NT2/D1 (cell line): ENCODE results near the gene MAD1L1.
"Not testable (repeated sequence)": the region's sequence is repeated elsewhere in the genome, so short reads cannot be mapped to it uniquely, and the experiment has no call there.

Experiments
- DNase-seq: peaks from one replicate; pipeline ENCODE4 v3.0.0-alpha.2; 2011; ENCODE audit warnings: low read depth, low spot score
- H3K27me3 ChIP-seq: 2 replicates; pipeline ENCODE4 v1.6.0; 2011; ENCODE audit warnings: mild to moderate bottlenecking; ENCODE audit not compliant: insufficient read length, insufficient read depth
- H3K36me3 ChIP-seq: 2 replicates; pipeline ENCODE4 v1.6.1; 2011; ENCODE audit warnings: mild to moderate bottlenecking, low read length, mixed read lengths; ENCODE audit not compliant: insufficient read depth, insufficient read length
- H3K4me1 ChIP-seq: 2 replicates; pipeline ENCODE4 v1.5.1; 2011; ENCODE audit not compliant: insufficient read depth, insufficient read length
- H3K4me3 ChIP-seq: 2 replicates; pipeline ENCODE4 v1.5.1; 2011; ENCODE audit warnings: low read depth; ENCODE audit not compliant: insufficient read length
- H3K9ac ChIP-seq: 2 replicates; pipeline ENCODE4 v1.6.0; 2011; ENCODE audit warnings: low read depth; ENCODE audit not compliant: insufficient read length
- H3K9me3 ChIP-seq: 2 replicates; pipeline ENCODE4 v1.5.1; 2011; ENCODE audit warnings: mild to moderate bottlenecking, low read length; ENCODE audit not compliant: insufficient read depth
- SUZ12 ChIP-seq: IDR thresholded peaks from 2 replicates; pipeline ENCODE4 v1.6.1; 2011; ENCODE audit not compliant: insufficient read length, insufficient read depth; ENCODE audit errors: extremely low read depth
- YY1 ChIP-seq: IDR thresholded peaks from 2 replicates; pipeline ENCODE4 v1.6.1; 2011; ENCODE audit not compliant: insufficient read length, insufficient read depth
- ZNF274 ChIP-seq: IDR thresholded peaks from 2 replicates; pipeline ENCODE4 v1.6.1; 2011; ENCODE audit warnings: mild to moderate bottlenecking, low read depth, low read length

The MAD1L1 gene

DNA sequence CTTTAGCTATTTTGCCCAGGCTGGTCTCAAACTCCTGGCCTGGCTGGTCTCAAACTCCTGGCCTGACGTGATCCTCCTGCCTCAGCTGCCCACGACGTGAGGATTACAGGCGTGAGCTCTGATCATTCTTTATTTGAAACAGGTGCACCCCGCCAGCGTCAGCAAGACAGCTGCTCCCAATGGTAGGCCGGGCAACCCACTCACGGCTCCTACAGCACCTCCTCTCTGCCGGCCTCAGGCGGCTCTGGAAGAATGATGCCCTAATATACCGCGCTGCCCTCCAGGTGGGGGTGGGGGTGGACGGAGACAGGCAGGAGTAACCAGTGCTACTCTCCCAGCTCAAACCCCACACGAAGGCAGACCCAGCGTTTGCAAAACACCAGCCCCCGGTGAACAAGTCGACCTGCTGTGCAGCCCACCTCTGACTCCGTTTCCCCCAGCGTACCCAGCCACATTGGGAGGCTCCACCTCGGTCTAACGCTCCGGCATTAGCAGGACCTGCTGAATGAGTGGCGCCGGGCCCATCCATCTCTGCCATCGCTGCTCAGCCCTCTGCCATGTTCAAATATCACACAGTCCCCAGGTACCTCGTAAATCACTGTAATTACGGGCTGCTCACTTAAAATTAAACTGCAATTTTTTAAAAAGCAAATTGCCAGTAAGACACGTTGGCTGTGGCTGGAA, 414.0 kb downstream of the MAD1L1 start:
- Histone ChIP-seq H3K9ac (no peak overlapping the region), H3K4me1 (peaks cover 15% of the 10 kb centered on the region)

GRCh38 chr7:1817061-1817712, 415.6 kb downstream of the MAD1L1 start:
- no peak for DNase-seq
- Histone ChIP-seq H3K4me3 (no peak overlapping the region), H3K9me3 (no peaks in the 10 kb centered on the region), H3K9ac (no peak overlapping the region), H3K36me3 (no peaks in the 10 kb centered on the region), H3K27me3 (no peaks in the 10 kb centered on the region), H3K4me1 (peaks cover 15% of the 10 kb centered on the region)
- TF ChIP-seq ZNF274 (no peak), YY1 (no peak), SUZ12 (no peak)

More for the DNA sequence above, 414.0 kb downstream of the MAD1L1 start:
- H3K9me3 ChIP-seq = no peaks in the 10 kb centered on the region
- TF ChIP-seq YY1 (no peak), SUZ12 (no peak), ZNF274 (no peak)
- no peak overlapping the region for H3K4me3 ChIP-seq
- DNase-seq = no peak
- H3K27me3 ChIP-seq = no peaks in the 10 kb centered on the region
- no peaks in the 10 kb centered on the region for H3K36me3 ChIP-seq

GRCh38 chr7:1816451-1816850, 416.3 kb downstream of the MAD1L1 start:
- H3K4me1 ChIP-seq = peaks cover 15% of the 10 kb centered on the region
- DNase-seq, H3K27me3 ChIP-seq, H3K36me3 ChIP-seq, H3K9ac ChIP-seq, H3K4me3 ChIP-seq, H3K9me3 ChIP-seq: not testable (repeated sequence)

- H3K36me3 ChIP-seq, H3K4me3 ChIP-seq, H3K27me3 ChIP-seq, DNase-seq, H3K9ac ChIP-seq, H3K9me3 ChIP-seq: not testable (repeated sequence)
- H3K4me1 ChIP-seq = peaks cover 15% of the 10 kb centered on the region
Observed at GRCh38 chr7:1815551-1816281, 417.0 kb downstream of the MAD1L1 start.

GRCh38 chr7:1815051-1815481, 417.7 kb downstream of the MAD1L1 start:
- Histone ChIP-seq H3K9me3 (no peaks in the 10 kb centered on the region), H3K27me3 (no peaks in the 10 kb centered on the region), H3K9ac (no peak overlapping the region), H3K4me1 (peaks cover 15% of the 10 kb centered on the region), H3K4me3 (no peak overlapping the region), H3K36me3 (no peaks in the 10 kb centered on the region)
- no peak for DNase-seq
- TF ChIP-seq SUZ12 (no peak), YY1 (no peak), ZNF274 (no peak)

GRCh38 chr7:1814089-1814811, 418.5 kb downstream of the MAD1L1 start:
- H3K27me3 ChIP-seq = no peaks in the 10 kb centered on the region
- H3K4me3 ChIP-seq = no peak overlapping the region
- H3K9ac ChIP-seq = no peak overlapping the region
- H3K9me3 ChIP-seq = no peaks in the 10 kb centered on the region
- no peak for DNase-seq
- TF ChIP-seq SUZ12 = no peak
- no peak for TF ChIP-seq YY1
- no peak for TF ChIP-seq ZNF274
- no peaks in the 10 kb centered on the region for H3K36me3 ChIP-seq
- peaks cover 15% of the 10 kb centered on the region for H3K4me1 ChIP-seq

- Histone ChIP-seq H3K4me3 (no peak overlapping the region), H3K36me3 (no peaks in the 10 kb centered on the region), H3K9ac (peak overlapping the region; percentile 50), H3K4me1 (peaks cover 15% of the 10 kb centered on the region), H3K27me3 (no peaks in the 10 kb centered on the region), H3K9me3 (no peaks in the 10 kb centered on the region)
- no peak for DNase-seq
- no peak for TF ChIP-seq SUZ12
- TF ChIP-seq YY1 = no peak
- no peak for TF ChIP-seq ZNF274
Observed at GRCh38 chr7:1813394-1814088, 419.2 kb downstream of the MAD1L1 start.
